Activated CD8-positive, alpha-beta T cell treated with anti-CD3 and anti-CD28 coated beads, Interleukin-2, amount 10 ng/mL, durations not matched to agents 7 days and 5 days (primary cell): Measurements from ENCODE around the gene MGAT1. TPM values are rescaled to one million over a fixed set of nuclear protein-coding genes. Genes with fewer than 3 reads are reported as not detected.
A peak's percentile ranks its signal among the peaks of the same experiment; 100 is the strongest.

Experiments
- ATAC-seq: fragments of 150-1000 bp; cut with Tn5 transposase; one replicate; pipeline ENCODE4 v1.10.0; 2021; ENCODE audit warnings: moderate library complexity
- CTCF ChIA-PET: fragments of 350-600 bp; sonication (Branson Sonifier 250); formaldehyde crosslinking; loops from one replicate; lab custom pipeline; 2021; ENCODE audit warnings: antibody characterized with exemption; lab: Charles Lee
- POLR2A ChIA-PET: fragments of 350-600 bp; sonication (Branson Sonifier 250); formaldehyde crosslinking; loops from one replicate; lab custom pipeline; 2021; ENCODE audit warnings: antibody characterized with exemption; lab: Charles Lee
- DNase-seq: peaks from one replicate; pipeline ENCODE4 v3.0.0-alpha.2; 2020
- H3K27ac Mint-ChIP-seq: one replicate; pipeline ENCODE4 v1.8.0; 2021; ENCODE audit warnings: mild to moderate bottlenecking, mixed read lengths
- H3K27me3 Mint-ChIP-seq: one replicate; pipeline ENCODE4 v1.8.0; 2021; ENCODE audit warnings: low read depth, mixed read lengths
- H3K36me3 Mint-ChIP-seq: one replicate; pipeline ENCODE4 v1.8.0; 2021; ENCODE audit warnings: low read depth, mixed read lengths
- H3K4me1 Mint-ChIP-seq: one replicate; pipeline ENCODE4 v1.8.0; 2021; ENCODE audit warnings: low read depth, mixed read lengths
- H3K4me3 Mint-ChIP-seq: one replicate; pipeline ENCODE4 v1.8.0; 2021; ENCODE audit warnings: mild to moderate bottlenecking, mixed read lengths
- H3K9me3 Mint-ChIP-seq: one replicate; pipeline ENCODE4 v1.8.0; 2022; ENCODE audit warnings: mixed read lengths; ENCODE audit not compliant: insufficient read depth
- total RNA-seq, 2 experiments: library from RNA; stranded (reverse); gene quantifications; one replicate each; pipeline ENCODE4 v1.2.3, GENCODE V29; 2021

Gene MGAT1
- total RNA-seq, 2 experiments from 2014 or later = 154 to 161 TPM

DNA sequence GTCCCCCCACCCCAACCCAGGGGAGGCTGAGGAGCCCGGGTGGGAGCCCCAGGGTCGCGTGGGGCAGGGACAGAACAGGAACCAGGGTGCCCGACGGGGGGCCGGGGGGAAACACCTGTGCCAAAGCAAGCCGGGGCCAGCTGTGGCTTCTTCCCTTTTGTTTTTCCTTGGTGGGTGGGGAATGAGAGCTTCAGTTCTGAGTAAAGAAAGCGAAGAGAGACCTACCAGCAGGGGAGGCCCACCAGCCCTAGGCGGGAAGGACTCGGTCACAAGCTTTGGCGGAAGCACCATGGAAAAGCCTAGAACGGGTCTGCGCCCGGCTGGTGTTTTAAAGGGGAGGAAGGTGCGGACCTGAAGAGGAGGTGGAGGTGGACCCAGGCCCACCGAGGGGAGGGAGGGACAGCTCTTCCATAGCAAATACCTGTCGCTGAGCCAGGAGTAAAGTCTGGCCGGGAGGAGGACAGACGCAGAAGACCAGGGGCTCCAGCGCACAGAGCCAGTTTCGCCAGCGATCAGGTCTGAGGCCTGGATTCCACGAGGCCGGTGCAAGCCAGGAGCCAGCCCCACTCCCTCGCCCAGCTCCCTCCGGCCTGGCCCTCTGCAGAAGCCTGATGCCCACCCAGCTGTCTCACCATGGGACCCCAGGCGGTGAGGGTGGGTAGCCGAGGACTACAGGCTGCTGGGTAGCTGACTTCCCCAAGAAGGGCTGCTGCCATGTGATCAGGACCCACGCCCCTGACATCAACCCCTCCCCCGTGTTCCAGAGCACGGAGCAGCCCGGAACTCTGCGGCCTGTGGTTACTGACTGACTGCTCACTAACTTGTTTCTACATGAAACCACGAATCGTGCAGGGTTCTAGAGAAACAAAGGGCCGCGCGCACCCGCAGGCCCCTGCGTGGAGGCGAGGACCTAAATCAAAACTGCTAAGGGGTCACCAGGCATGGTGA, 849 bp upstream of the MGAT1 start:
- Mint-ChIP-seq H3K4me3 (peak overlapping the region; percentile 73), H3K4me1 (peaks cover 81% of the 10 kb centered on the region), H3K36me3 (peaks cover 76% of the 10 kb centered on the region), H3K9me3 (no peaks in the 10 kb centered on the region), H3K27me3 (no peaks in the 10 kb centered on the region), H3K27ac (peak overlapping the region; percentile 100)
- POLR2A ChIA-PET = interaction anchor here (0.7 to 14.7 kb wide), 10 partner anchors 9 to 458 kb away, joined by 3 to 244 read pairs (median 4); partner anchors contain the start of gene ZFP62
- CTCF ChIA-PET = interaction anchor here (1.0 to 1.6 kb wide), 4 partner anchors 10 to 57 kb away, joined by 4 to 20 read pairs (median 6); partner anchors contain the start of gene ZFP62
- DNase-seq = peak; percentile 97
- ATAC-seq = peak; percentile 73

DNA sequence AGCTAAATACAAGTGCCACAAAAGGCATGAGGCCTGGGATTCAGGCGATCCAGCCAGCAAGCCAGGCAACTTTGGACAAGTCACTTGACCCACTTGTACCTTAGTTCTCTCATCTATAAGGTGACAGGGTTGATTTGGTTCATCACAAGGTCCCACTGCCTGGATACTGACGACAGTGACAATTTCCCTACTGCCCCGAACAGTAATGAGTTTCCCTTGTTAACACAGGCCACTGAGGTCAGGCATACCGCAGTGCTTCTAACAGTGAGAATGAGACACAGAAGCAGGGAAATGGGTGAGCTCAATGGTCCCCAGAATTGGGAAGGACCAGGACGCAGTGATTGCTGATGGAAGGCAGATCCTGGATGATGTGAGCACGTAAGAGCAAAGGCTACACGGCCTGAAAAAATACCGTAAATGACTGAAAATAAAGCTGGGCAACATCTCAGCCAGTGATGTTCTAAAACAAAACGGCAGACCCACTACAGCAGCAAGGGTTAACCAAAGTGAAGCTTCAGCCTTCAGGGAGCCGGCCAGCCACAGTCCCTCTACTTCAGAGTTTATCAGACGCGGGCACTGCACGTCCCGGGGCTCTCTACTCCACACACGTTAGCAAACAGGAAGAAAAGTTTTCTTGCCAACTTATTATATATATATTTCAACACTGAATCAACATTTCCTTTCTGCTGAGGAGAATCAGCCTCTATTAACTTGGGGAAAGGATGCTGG, 846 bp downstream of the MGAT1 start:
- ChIA-PET CTCF (interaction anchor here (0.7 to 2.2 kb wide), 6 partner anchors 9 to 29 kb away, joined by 3 to 6 read pairs (median 4); no protein-coding TSS in a partner anchor), POLR2A (interaction anchor here (1.4 to 14.7 kb wide), 4 partner anchors 9 to 420 kb away, joined by 3 to 244 read pairs (median 9); no protein-coding TSS in a partner anchor)
- Mint-ChIP-seq H3K4me3 (peak overlapping the region; percentile 87), H3K36me3 (peaks cover 70% of the 10 kb centered on the region), H3K9me3 (no peaks in the 10 kb centered on the region), H3K4me1 (peaks cover 79% of the 10 kb centered on the region), H3K27ac (peak overlapping the region; percentile 74), H3K27me3 (no peaks in the 10 kb centered on the region)
- DNase-seq (no peak), ATAC-seq (peak; percentile 2)

DNA sequence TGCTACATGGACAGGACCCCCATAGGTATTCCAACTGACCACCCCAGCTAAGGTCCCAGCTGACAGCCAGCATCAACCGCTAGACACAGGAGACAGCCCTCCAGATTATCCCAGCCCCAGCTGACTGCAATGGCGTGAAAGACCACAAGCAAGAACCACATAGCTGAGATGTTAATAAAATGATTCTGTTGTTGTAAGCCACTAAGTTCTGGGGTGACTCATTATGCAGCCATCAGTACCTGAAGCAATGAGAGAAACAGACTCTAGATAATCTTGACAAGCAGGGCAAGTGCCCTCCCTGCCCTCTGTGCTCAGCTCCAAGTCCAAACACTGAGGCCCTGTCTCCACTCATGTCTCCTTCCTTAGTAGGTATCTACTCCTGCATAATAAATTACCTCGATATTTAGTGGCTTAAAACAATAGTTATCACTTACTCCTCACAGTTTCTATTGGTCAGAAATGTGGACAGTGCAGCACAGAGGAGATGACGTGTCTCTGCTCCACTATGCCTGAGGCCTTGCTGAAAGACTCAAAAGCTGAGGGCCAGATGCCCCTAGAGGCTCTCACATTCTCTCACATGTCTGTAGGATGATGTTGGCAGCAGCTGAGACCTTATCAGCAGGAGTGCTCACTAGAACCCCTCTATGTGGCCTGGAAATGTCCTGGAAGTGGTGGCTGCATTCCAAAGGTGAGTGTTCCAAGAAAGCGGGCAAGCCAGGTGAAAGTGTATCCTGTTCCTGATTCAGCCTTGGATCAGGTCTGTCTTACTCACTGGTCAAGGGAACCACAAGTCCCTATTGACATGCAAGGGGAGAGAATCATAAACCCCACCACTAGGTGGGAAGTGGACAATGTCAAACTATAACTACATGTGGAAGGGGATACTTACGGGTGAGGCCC, 2.5 kb downstream of the MGAT1 start:
- ChIA-PET CTCF (interaction anchor here (0.6 to 1.8 kb wide), 5 partner anchors 14 to 153 kb away, joined by 3 to 6 read pairs (median 4); no protein-coding TSS in a partner anchor), POLR2A (interaction anchor here (1.0 to 2.0 kb wide), 4 partner anchors 11 to 31 kb away, joined by 3 to 14 read pairs (median 4); no protein-coding TSS in a partner anchor)
- Mint-ChIP-seq H3K9me3 (no peaks in the 10 kb centered on the region), H3K36me3 (peaks cover 72% of the 10 kb centered on the region), H3K4me1 (peaks cover 79% of the 10 kb centered on the region), H3K27ac (peak overlapping the region; percentile 74), H3K27me3 (no peaks in the 10 kb centered on the region), H3K4me3 (peak overlapping the region; percentile 87)
- no peak for DNase-seq
- no peak for ATAC-seq

DNA sequence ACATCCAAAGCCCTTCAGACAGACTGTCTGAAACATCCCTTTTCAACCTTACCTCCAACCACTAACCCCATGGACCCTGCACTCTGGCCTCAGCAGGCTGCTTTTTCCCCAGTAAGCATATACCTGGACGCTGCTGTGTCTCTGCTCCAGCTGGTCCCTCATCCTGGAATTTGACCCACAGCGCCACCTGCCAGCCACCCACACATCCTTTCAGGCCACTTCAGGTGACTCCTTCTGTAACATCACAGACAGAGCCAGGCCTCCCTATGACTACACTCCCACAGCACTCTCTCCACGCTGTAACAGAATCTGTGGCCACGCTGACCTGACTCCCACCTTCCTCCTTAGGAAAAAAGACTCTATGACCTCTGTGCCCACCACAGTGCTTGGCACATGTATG, 3.4 kb downstream of the MGAT1 start:
- H3K27me3 Mint-ChIP-seq = no peaks in the 10 kb centered on the region
- peak overlapping the region; percentile 74 for H3K27ac Mint-ChIP-seq
- DNase-seq (no peak), ATAC-seq (no peak)
- no peaks in the 10 kb centered on the region for H3K9me3 Mint-ChIP-seq
- CTCF ChIA-PET = interaction anchor here (0.7 to 1.2 kb wide), 3 partner anchors 14 to 70 kb away, joined by 3 read pairs; no protein-coding TSS in a partner anchor
- peaks cover 71% of the 10 kb centered on the region for H3K36me3 Mint-ChIP-seq
- H3K4me3 Mint-ChIP-seq = peak overlapping the region; percentile 1
- peaks cover 76% of the 10 kb centered on the region for H3K4me1 Mint-ChIP-seq
- POLR2A ChIA-PET = interaction anchor here (1.2 kb wide), 1 partner anchor 31 kb away, joined by 5 read pairs; no protein-coding TSS in a partner anchor

DNA sequence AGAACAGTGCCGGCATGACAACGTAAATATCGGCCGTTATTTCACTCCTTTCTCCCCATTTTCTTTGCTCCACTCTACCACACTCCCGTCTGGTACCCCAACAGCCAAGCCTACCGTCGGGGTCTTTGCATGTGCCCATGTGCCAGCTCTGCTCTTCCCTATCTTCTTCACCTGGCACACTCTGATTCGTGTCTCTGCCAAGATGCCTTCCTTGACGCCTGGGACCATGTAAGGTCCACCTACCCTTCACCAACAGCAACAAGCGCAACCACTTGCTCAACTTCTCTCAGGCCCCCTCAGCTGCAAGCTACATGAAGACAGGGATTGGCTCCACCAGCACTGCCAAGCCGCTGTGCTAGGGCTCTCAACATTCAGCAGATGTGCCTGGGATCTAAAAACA, 4.4 kb downstream of the MGAT1 start:
- ChIA-PET POLR2A (interaction anchor here (0.6 kb wide), 1 partner anchor 31 kb away, joined by 3 read pairs; no protein-coding TSS in a partner anchor), CTCF (no interaction called here)
- Mint-ChIP-seq H3K27me3 (no peaks in the 10 kb centered on the region), H3K4me3 (no peak overlapping the region), H3K9me3 (no peaks in the 10 kb centered on the region), H3K36me3 (peaks cover 71% of the 10 kb centered on the region), H3K4me1 (peaks cover 79% of the 10 kb centered on the region), H3K27ac (peak overlapping the region; percentile 14)
- DNase-seq (no peak), ATAC-seq (no peak)

DNA sequence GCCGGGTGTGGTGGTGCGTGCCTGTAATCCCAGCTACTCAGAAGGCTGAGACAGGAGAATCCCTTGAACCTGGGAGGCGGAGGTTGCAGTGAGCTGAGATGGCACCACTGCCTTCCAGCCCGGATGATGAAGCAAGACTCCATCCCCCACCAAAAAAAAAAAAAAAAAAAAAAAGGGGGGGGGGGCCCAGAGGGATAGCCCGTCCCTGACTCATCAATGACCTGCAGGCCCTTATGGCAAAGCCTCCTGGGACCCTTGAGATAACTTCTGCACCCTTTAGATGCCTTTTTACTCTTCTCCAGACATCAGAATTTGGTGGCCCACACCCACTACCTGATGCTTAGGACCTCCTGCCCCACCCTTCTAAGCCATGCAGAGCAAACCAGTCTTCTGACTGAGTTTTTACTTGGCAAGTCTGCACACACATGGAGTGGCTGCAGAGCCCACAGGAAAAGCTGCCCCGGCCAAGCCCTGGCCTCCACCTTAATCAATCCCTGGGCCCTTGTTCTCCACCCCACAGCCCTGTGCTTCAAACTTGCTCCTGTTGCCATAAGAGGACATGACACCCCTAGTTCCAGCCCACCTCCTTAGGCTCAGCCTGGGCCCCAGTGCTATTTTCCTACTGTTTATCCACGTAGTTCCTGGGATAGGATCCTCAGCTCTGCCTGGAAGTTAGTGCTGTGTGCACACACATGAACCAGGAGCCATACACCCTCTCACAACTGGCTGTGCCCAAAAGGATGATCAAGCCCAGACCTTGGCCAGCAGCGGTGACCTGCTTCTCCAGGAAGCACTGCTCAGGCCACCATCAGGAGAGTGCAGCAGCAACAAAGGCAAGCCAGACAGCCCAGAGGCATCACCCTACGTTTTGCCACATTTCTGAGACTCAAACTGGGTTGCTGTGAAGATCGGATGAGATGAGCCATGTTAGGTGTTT, 5.1 kb downstream of the MGAT1 start:
- Mint-ChIP-seq H3K27ac (peak overlapping the region; percentile 14), H3K4me1 (peaks cover 84% of the 10 kb centered on the region), H3K27me3 (no peaks in the 10 kb centered on the region), H3K4me3 (peak overlapping the region; percentile 13), H3K36me3 (peaks cover 77% of the 10 kb centered on the region), H3K9me3 (no peaks in the 10 kb centered on the region)
- ChIA-PET POLR2A (interaction anchor here (0.6 kb wide), 1 partner anchor 32 kb away, joined by 3 read pairs; no protein-coding TSS in a partner anchor), CTCF (interaction anchor here (2.0 kb wide), 1 partner anchor 14 kb away, joined by 10 read pairs; no protein-coding TSS in a partner anchor)
- ATAC-seq = no peak
- DNase-seq = no peak

DNA sequence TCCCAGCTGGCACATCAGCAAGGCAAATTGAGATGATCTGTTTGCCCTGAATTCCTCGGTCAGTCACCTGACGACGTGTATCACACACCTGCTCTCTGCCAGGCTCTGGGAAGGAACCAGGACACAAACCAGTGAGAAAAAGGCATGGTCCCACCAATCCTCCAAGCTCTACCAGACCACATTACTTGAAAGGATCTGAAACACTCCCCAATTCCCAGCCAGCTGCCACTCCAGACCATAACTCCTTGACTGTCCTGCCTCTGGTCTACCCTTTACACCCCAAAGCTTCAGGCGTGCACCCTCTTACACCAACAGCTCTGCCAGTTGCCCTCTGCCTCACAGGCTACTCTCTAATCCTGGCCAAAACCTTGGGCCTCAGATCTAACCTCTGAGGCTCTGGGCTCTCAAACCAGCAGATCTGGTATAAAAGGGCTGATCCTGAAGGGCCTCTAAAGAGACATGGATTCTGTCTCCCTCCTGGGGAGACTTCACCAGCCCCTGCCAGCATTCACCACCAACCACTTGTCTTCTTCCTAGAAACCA, 6.8 kb downstream of the MGAT1 start:
- POLR2A ChIA-PET = interaction anchor here (2.2 kb wide), 1 partner anchor 8 kb away, joined by 6 read pairs; no protein-coding TSS in a partner anchor
- Mint-ChIP-seq H3K27me3 (no peaks in the 10 kb centered on the region), H3K9me3 (no peaks in the 10 kb centered on the region), H3K4me3 (peak overlapping the region; percentile 14), H3K27ac (peak overlapping the region; percentile 59), H3K4me1 (peaks cover 74% of the 10 kb centered on the region), H3K36me3 (peaks cover 77% of the 10 kb centered on the region)
- DNase-seq = no peak
- CTCF ChIA-PET = interaction anchor here (1.2 to 2.0 kb wide), 2 partner anchors 12 to 18 kb away, joined by 4 to 10 read pairs; no protein-coding TSS in a partner anchor
- peak; percentile 13 for ATAC-seq

DNA sequence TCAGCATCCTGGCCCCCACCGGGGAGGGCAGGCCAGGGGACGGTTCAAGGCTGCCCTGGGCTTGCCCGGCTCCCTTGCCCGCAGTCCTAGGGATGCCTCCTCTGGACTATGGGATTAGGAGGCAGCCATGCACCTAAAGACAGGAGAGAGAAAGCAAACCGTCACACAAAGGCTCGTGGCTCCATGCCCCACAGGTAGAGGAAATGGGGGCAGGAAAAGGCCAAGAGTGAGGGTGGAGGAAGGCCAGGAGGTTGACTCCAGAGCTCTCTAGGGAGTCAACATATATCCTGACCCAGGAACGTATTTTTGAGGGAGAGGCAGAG, 9.7 kb downstream of the MGAT1 start:
- ChIA-PET POLR2A (interaction anchor here (0.7 kb wide), 1 partner anchor 9 kb away, joined by 3 read pairs; no protein-coding TSS in a partner anchor), CTCF (no interaction called here)
- peaks cover 68% of the 10 kb centered on the region for H3K36me3 Mint-ChIP-seq
- ATAC-seq = no peak
- no peaks in the 10 kb centered on the region for H3K27me3 Mint-ChIP-seq
- H3K4me3 Mint-ChIP-seq = no peak overlapping the region
- H3K9me3 Mint-ChIP-seq = no peaks in the 10 kb centered on the region
- no peak for DNase-seq
- peaks cover 49% of the 10 kb centered on the region for H3K4me1 Mint-ChIP-seq
- H3K27ac Mint-ChIP-seq = no peak overlapping the region

DNA sequence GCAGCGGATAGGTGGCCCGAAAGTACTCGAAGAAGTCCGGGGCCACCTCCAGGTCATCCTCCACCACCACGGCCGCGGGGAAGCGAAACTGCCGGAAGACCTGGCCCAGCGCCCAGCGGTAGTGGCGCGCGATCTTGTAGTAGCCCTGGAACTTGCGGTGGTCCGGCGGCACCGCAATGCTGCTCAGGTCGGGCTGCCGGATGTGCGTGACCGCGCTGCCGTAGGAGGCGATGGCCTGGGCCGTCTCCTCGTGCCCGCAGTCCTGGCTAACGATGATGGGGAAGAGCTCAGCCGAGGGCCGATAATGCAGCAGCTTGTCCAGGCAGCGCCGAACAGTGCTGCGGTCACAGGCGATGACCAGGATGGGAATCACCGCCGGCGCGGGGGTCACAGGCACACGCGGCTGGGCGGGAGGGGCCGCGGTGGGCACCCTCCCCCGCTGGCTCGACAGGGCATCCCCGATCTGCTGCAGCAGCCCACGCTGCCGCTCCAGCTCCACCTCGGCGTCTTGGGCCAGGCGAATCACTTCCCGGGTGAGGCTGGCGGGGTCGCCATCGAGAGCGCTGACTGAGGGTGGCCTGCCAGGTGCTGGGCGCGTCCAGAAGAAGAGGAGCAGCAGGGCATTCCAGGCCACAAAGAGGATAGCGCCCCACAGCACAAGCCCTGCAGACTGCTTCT, 10.2 kb downstream of the MGAT1 start:
- Mint-ChIP-seq H3K36me3 (peaks cover 63% of the 10 kb centered on the region), H3K4me1 (peaks cover 47% of the 10 kb centered on the region)

More for the DNA sequence above, 10.2 kb downstream of the MGAT1 start:
- no peak for DNase-seq
- H3K9me3 Mint-ChIP-seq = no peaks in the 10 kb centered on the region
- H3K27me3 Mint-ChIP-seq = no peaks in the 10 kb centered on the region
- no peak overlapping the region for H3K27ac Mint-ChIP-seq
- no peak overlapping the region for H3K4me3 Mint-ChIP-seq
- ChIA-PET POLR2A (interaction anchor here (0.7 kb wide), 1 partner anchor 9 kb away, joined by 3 read pairs; no protein-coding TSS in a partner anchor), CTCF (no interaction called here)
- no peak for ATAC-seq
